ENCODE results near the gene UNC13C.

DNA sequence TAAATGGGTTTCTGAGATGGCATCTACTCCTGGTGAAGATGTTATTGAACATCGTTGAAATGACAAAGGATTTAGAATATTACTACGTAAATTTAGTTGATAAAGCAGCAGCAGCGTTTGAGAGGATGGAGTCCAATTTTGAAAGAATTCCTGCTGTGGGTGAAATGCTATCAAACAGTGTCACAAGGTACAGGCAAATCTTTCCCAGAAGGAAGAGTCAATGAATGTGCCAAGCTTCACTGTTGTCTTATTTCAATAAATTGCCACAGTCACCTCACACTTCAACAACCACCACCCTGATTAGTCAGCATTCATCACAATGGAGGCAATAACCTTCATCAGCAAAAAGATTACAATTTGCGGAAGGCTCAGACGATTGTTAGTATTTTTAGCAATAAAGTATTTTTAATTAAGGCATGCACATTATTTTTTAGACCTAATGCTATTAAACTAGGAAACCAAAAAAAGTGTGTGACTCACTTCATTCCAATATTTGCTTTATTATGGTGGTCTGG is 142.8 kb downstream of the UNC13C start:
- TF ChIP-seq CREB1 (IDR thresholded peaks at IDR 0.05; ENCODE audit: low read depth) (no peak), CEBPB (IDR thresholded peaks at IDR 0.05) (no peak), EGR1 (IDR thresholded peaks at IDR 0.05) (no peak), NFIC (IDR thresholded peaks at IDR 0.05) (no peak), EP300 (IDR thresholded peaks at IDR 0.05; ENCODE audit: borderline replicate concordance) (no peak), FOXM1 (IDR thresholded peaks at IDR 0.05; ENCODE audit: borderline replicate concordance, low read depth) (no peak), RAD21 (IDR thresholded peaks at IDR 0.05; ENCODE audit: low read depth) (no peak), TAF1 (IDR thresholded peaks at IDR 0.05; ENCODE audit: low read depth) (no peak), ZBTB7A (IDR thresholded peaks at IDR 0.05; ENCODE audit: low read depth) (no peak), TEAD4 (IDR thresholded peaks at IDR 0.05) (no peak)
- TF ChIP-seq, protein P1, sequence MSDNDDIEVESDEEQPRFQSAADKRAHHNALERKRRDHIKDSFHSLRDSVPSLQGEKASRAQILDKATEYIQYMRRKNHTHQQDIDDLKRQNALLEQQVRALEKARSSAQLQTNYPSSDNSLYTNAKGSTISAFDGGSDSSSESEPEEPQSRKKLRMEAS (IDR thresholded peaks at IDR 0.05): no peak
- TF ChIP-seq, protein P2, sequence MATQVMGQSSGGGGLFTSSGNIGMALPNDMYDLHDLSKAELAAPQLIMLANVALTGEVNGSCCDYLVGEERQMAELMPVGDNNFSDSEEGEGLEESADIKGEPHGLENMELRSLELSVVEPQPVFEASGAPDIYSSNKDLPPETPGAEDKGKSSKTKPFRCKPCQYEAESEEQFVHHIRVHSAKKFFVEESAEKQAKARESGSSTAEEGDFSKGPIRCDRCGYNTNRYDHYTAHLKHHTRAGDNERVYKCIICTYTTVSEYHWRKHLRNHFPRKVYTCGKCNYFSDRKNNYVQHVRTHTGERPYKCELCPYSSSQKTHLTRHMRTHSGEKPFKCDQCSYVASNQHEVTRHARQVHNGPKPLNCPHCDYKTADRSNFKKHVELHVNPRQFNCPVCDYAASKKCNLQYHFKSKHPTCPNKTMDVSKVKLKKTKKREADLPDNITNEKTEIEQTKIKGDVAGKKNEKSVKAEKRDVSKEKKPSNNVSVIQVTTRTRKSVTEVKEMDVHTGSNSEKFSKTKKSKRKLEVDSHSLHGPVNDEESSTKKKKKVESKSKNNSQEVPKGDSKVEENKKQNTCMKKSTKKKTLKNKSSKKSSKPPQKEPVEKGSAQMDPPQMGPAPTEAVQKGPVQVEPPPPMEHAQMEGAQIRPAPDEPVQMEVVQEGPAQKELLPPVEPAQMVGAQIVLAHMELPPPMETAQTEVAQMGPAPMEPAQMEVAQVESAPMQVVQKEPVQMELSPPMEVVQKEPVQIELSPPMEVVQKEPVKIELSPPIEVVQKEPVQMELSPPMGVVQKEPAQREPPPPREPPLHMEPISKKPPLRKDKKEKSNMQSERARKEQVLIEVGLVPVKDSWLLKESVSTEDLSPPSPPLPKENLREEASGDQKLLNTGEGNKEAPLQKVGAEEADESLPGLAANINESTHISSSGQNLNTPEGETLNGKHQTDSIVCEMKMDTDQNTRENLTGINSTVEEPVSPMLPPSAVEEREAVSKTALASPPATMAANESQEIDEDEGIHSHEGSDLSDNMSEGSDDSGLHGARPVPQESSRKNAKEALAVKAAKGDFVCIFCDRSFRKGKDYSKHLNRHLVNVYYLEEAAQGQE (IDR thresholded peaks at IDR 0.05; ENCODE audit: low read depth): no peak
- TF ChIP-seq, protein P3, sequence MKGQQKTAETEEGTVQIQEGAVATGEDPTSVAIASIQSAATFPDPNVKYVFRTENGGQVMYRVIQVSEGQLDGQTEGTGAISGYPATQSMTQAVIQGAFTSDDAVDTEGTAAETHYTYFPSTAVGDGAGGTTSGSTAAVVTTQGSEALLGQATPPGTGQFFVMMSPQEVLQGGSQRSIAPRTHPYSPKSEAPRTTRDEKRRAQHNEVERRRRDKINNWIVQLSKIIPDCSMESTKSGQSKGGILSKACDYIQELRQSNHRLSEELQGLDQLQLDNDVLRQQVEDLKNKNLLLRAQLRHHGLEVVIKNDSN (IDR thresholded peaks at IDR 0.05): no peak

Measured in Ishikawa (cell line).